ENCODE data around the gene SLC30A1.
"Not testable (repeated sequence)": the region's sequence is repeated elsewhere in the genome, so short reads cannot be mapped to it uniquely, and the experiment has no call there.

The SLC30A1 gene

DNA sequence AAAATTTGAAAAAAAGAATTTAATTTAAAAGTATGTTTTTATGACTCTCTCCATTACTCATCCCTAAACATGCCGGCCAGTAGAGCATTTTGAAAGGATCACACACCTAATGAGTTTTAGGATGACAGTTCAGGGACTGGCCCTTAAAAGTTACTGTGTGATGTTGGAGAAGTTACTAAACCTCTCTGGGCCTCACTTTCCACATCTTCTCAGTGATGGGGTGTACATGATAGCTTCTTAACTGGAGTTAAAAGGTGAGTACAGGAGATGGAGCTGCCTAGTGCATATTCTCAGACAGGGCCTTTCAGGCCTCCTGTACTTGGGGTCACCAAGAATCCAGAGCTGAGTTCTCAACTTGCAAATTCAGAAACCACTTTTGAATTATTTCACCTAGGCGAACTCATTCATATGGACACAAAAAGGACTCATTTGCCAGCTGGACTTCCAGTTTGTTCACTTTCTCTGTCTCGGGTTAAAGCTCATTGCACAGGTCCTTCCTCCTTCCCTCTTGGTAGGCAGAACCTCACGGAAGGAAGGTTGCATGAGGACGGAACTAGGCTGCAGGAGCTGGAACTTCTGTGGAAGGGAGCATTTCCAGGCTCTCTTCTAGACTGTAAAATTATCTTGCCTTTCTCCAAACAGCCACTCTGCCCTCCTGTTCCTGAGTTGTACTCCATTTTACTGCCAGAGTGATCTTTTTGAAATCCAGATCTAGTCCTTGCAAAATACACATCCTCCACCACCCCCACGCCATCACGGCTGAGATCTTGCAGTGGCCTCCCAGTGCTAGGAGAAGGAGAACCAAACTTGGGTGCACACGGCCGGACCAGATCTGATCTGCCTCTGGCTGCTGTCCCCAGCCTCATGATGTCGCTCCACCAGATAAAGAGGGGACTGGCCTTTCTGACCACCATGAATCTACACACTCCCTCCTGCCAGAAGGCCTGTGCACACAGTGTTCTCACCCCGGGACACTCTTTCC lies 4.3 kb upstream of the SLC30A1 start:
- DNase-seq (ENCODE audit: low spot score) (no peak), FAIRE-seq (no peak)

DNA sequence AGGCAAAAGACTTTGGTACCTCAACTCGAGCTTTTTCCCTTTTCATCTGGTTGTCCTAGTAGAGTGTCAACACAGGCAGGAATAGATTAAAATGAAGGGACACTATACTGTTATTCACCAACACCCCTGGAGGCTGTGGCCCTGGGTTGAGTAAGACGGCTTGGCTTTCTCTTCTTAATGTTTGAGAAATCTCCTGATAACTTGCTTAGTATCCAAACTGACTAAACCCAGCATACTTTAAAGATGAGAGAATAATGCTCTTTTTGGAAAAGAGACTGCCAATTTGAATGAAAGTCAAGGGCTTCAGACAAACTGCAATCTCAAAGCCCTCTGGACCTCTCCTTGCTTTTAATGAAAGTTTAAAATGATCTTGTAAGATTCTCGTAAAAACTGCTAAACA lies 2.6 kb upstream of the SLC30A1 start:
- no peak for FAIRE-seq
- no peak for DNase-seq (ENCODE audit: low spot score)

DNA sequence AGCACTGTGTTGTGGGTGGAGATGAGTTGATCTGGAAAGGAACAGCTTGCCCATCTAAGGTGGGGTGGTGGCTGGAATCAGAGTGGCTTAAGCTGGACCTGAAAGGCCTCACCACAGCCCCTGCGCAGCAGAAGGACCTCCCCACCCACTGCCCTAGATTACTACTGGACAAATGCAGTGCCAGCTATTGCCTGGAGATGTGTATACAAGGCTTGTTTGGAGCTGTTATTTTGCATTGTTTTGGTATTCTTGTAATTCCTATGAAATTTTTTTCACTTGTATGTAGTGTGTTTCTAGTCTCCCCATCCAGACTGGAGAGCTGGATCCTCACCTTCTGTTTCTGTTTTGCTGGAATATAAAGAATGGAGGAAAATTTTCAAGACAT lies 1.3 kb upstream of the SLC30A1 start:
- no peak for FAIRE-seq
- no peak for DNase-seq (ENCODE audit: low spot score)

DNA sequence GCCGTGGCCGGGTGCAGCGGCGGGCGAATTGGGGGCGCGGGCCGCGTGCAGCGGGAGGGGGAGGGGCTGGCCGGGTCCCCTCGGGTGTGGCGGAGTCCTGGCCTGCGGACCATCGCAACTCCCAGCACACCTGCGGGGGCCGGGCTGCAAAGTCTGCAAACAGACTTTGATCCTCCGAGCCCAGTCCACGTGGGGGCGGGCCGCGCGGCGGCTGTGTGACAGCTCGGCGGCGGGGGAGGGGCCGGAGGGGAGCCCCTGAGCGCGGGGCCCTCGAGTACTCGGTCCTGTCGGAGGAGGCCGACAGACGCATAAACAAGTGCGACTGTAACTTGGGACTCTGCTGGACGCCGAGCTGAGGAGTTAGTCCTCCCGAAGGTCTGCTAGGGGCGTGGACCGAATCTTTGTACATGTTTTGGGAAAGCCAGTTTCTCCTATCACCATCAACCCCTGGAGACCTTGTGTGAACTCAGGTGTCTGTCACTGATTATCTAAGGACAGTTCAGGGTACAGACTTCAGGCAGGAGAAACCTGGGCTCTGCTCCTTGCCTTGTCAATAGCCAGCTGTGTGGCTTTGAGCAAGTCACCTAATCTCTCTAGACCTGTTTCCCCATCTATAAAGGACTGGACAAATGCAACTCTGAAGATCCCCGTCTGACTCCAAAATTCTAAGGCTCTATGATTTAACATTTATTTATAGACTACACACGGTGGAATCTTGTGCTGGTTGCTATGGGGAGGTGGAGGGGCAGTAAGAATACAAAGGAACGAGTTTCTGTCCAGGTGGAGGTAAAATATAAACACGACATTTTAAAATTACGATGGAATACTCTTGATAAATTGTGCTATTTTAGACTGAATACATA lies 710 bp upstream of the SLC30A1 start:
- DNase-seq (ENCODE audit: low spot score) (peak; percentile 77), FAIRE-seq (no peak)

DNA sequence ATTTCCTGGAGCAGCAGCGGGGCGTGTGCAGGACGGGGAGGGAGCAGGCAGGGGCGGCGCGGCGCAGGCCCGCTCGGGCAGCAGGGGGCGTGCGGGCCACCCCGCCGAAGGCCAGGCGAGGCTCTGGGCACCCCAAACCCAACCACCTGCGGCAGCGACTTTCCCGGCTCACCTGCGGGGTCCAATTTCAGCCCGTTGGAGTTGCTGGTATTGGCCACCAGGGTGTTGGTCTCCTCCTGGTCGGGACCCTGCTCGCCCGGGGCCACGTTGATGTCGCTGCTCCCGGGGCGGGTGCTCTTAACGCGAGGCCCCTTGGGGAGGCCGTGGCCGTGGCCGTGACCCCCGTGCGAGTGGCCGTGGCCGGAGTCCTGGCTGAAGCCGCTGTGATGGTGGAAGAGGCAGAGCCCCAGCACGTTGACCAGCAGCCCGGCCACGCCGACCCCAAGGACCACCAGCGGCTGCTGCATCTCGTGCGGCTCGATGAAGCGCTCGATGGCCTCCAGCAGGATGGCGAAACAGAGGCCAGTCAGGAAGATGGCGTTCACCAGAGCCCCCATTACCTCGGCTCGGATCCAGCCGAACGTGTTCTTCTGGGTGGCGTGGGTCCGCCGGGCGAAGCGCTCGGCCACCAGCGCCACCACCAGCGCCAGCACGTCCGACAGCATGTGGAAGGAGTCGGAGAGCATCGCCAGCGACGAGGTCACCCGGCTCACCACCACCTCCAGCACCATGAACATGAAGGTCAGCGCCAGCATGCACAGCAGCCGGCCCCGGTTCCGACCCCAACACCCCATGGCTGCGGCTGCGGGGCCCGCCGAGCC lies 932 bp downstream of the SLC30A1 start:
- FAIRE-seq (peak; percentile 32), DNase-seq (ENCODE audit: low spot score) (peak; percentile 85)

DNA sequence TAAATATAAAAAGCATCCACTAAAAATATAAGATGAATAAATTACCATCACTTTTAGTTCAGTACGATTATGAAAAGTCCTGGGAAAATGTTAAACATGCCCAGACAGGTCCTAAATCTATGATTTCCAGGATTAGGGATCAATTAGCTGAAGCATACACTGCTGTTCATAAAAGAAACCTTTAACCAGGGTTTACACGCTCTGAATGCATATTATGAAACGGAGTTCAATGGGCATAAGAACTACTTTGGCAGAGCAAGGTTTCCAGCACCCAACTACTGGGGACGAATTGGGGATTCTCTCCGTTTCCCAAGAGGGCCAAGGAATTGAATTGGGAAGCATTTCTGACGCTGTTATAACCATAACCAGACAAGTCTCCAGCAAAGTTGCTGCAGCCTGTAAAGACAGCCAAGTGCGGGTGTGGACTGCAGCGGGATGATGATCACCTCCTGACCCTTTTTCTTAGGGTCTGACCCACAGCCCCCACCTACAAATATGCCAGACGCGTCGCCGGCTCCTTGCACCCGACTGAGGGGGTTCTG lies 1.6 kb downstream of the SLC30A1 start:
- no peak for FAIRE-seq

DNA sequence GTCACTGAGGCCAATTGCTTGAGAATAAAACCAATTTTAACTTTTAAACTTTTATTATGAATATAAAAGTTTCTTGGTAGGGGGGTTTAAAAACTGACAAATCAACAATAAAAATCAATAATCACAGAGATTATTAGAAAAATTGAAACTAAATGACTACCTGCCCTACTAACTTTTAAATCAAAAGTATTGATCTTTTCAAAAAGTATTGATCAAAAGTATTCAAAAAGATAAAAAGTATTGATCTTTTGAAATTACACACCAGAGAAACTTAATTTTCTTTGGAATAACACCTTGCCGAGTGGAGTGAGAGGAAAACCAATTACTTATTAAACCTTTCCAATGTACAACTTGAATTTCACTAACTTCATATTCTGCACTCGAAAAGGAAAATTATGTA lies 2.2 kb downstream of the SLC30A1 start:
- DNase-seq (ENCODE audit: low spot score) (no peak), FAIRE-seq (no peak)

More for the DNA sequence above, 1.6 kb downstream of the SLC30A1 start:
- no peak for DNase-seq (ENCODE audit: low spot score)

DNA sequence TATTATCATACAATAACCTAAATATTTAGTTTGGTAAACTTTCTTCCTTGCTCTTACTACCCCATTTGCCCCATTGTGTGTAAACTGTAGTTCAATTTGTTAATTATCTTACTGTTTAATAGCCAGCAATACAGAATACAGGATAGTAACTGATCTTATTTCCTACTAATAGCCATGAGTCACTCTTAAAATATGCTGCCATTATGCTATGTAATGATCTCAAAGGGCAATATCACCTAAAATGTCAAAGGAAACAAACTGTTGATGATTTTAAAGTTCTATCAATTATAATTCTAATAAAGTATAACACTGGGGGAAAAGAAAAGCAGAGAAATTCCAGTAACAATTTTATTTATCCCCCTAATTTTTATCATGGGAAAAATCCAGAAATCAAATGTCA lies 4.3 kb downstream of the SLC30A1 start:
- FAIRE-seq (no peak), DNase-seq (ENCODE audit: low spot score) (no peak)

DNA sequence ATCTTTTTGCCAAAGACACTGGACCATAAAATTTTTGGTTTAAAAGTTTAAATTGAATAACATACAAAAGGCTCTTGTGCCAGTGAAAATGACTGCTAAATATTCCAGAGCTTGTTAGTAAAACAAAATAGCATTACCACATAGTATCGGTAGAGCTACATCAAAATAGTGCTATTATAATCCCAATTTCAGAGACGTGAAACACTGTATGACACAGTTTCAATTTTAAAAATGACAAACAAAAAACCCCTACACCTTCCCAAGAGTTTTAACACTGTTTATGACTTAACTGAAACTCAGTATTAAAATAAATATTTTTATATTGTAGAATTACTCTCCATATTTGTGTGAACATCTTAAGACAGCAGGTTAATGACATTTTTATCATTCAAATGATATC lies 7.0 kb downstream of the SLC30A1 start:
- DNase-seq (ENCODE audit: low spot score): no peak
- no peak for FAIRE-seq

DNA sequence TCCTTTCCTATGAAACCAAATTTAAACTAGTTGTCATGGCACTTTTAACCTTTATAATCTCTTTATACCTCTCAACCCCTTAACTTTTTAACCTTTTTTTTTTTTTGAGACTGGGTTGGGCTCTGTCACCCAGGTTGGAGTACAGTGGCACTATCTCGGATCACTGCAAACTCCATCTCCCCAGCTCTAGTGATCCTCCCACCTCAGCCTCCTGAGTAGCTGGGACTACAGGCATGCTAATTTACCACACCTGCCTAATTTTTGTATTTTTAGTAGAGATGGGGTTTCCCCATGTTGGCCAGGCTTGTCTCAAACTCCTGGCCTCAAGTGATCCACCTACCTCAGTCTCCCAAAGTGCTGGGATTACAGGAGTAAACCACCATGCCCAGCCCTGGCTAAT lies 8.6 kb downstream of the SLC30A1 start:
- DNase-seq (ENCODE audit: low spot score); FAIRE-seq: not testable (repeated sequence)

DNA sequence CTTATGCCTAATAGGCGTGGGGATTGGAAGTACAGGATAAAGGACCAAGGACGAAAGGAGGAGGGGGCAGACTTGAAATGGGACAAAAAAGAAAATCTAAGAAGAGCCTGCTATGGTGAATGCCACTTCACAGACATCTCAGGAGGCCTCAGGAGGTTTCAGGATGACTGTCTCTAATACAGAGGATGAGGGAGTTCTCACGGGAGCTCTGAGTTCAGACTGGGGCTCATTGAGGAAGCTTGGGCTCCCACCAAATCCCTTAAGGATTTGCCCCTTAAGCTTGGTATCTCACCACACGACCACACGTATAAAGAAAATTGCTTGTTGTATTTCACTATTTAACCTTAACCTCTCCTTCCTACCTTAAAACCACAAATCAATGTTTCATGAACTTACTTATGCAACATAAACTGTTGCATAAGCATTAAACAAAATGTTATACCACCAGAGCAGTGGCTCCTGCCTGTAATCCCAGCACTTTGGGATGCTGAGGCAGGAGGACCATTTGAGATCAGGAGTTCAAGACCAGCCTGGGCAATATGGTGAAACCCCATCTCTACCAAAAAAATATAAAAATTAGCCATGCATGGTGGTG lies 12.4 kb downstream of the SLC30A1 start:
- DNase-seq (ENCODE audit: low spot score) (no peak), FAIRE-seq (no peak)

DNA sequence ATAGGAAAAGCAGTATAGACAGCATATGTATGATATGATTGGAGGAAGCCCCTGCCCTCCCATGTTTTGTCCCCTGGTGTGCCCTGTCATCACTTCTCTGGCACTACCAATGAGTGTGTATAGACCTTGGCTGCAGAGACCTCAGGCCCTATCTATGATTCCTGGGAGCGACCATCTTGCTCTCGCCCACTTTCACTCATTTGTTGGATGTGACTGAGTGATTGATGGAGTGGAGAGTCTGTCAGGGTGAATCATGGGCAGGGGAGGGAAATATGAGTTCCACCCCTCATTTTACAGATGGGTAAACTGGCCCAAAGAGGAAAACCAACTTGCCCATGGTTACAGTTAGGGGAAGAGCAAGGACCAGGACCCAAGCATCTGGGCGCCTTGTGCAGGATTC lies 14.9 kb downstream of the SLC30A1 start:
- no peak for FAIRE-seq
- DNase-seq (ENCODE audit: low spot score): no peak

DNA sequence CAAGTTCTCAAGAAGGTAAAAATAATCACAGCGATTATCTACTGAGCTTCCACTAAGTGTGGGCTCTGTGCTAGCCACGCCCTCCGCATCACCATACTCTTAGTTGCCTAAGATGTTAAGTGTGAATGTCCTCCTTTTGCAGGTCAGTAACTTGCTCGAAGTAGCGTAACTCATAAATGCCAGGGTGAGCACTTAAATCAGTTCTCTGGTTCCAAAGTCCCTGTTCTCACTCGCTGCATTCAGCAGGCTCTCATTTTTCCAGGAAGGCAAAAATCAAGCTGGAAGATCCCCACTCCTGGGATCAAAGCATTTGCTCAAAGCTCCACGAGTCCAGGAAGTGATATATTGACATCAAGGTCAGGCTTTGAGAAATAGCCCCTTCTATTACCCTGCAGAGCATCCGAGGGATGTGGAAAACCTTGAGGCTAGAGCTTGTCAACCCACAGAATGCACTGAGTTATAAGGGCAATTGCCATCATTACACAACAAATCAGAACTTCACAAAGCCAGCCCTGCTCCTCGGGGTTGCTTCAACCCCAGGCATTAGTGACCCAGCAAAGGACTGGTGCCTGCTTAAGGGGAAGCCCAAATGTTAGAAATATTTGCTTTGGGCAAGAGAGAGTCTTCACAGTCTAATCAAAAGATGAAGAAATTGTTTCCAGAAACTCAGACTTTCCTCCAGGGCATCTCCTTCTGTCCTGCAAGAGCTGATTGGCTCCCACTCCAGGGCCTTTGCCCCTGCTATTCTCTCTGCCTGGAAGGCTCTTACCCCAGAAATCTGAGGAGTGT lies 19.5 kb downstream of the SLC30A1 start:
- DNase-seq (ENCODE audit: low spot score): no peak
- FAIRE-seq: no peak

DNA sequence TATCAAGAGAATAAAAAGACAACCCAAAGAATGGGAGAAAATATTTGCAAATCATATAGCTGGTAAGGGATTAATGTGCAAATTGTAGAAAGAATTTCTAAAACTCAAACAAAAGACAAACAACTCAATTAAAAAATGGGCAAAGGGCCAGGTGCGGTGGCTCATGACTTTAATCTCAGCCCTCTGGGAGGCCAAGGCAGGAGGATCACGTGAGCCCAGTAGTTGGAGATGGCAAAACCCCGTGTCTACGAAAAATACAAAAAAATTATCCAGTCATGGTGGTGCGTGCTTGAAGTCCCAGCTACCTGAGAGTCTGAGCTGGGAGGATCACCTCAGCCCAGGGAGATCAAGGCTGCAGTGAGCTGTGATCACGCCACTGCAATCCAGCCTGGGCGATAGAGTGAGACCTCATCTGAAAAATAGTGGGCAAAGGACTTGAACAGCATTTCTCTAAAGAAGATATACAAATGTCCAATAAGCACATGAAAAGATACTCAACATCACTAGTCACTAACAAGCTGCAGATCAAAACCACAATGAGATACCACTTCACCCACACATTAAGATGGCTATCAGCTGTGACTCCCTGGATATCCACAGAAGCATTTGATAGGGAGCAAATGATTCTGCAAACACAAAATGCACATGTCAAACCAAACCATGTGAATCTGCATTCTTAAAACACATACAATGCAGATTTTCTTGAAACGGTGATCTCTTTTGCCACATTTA lies 20.9 kb downstream of the SLC30A1 start:
- FAIRE-seq (no peak), DNase-seq (ENCODE audit: low spot score) (no peak)

DNA sequence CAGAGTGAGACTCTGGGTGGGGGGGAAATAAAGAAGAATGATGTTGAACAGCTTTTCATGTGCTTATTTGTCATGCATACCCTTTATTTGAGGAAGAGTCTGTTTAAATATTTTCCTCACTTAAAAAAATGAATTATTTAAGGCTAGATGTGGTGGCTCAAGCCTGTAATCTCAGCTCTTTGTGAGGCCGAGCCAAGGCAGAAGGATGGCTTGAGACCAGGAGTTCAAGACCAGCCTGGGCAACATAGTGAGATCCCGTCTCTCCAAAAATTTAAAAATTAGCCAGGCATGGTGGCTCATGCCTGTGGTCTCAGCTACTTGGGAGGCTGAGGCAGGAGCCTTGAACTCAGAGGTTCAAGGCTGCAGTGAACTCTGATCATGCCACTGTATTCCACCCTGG lies 25.4 kb downstream of the SLC30A1 start:
- no peak for FAIRE-seq
- no peak for DNase-seq (ENCODE audit: low spot score)

DNA sequence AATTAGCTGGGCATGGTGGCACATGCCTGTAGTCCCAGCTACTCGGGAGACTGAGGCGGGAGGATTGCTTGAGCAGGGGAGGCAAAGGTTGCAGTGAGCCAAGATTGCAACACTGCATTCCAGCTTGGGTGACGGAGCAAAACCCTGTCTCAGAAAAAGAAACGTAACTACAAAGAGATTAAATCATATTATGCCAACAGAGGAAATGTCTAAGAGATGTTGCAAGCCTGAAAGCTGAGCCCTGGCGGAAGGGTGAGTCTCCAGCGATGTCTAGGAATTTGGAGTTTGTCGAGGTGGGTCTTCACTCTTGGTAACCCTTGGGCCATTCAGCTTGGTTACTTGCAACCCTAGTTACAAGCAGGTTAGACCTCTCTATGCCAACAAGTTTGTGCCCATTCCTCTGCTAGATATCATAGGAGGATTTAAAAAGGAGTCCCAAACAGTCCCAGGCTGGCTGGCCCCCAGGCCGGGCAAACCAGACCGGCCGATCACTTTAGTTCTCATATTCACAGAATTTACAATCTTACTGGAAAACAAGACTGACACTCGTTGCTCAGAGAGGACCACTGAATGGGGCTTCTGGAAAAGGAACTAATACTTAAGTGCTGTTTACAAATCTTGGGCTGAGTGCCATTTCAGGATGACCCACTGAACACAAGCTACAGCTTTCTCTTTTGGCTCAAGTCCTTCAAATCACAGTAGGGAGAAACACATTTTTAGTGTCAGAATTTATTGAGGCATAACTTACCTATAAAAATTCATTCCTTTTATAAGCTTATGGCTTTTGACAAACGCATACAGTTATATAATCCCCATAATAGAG lies 27.1 kb downstream of the SLC30A1 start:
- peak; percentile 54 for DNase-seq (ENCODE audit: low spot score)
- no peak for FAIRE-seq

DNA sequence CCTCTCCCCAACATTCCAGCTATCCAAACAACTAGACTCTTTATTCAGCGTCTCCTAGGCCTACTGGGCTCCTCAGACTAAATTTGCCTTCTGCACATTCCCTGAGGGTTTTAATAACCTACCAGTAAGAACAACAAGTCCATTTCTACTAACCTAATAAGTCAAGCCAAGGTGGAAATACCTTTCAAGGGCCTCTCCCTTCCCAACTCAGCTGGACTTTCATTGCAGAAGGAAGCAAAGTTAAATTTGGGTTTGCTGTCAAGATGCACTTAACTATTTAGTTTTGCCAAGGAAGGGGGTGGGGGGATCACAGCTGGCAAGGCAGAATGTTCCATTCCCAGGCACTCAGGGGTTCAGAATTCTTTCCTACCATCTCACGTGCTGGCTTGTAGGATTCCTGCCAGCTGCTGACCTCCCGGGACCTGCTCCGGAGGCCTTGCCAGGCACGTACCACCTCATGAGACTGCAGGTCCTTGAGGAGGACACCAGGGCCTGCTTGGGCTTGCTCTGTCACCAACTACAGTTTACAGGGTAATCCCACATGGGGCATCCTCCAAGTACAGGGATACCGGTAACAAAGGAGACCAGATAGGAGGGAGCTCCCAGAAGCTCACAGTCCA lies 29.8 kb downstream of the SLC30A1 start:
- FAIRE-seq (no peak), DNase-seq (ENCODE audit: low spot score) (no peak)

All from urothelium cell line (cell line).